ENCODE data around the gene ZNRF3.
"Not testable (repeated sequence)": the region's sequence is repeated elsewhere in the genome, so short reads cannot be mapped to it uniquely, and the experiment has no call there.

The ZNRF3 gene

GRCh38 chr22:29072979-29073617, 189.7 kb downstream of the ZNRF3 start, which contains the start of gene KREMEN1:
KREMEN1 (plus strand) TSS chr22:29073035; CDS start chr22:29073131, 96 bp downstream.
- DNase-seq, result no peak

- DNase-seq, result no peak
Measured at GRCh38 chr22:29073618-29074275, 190.4 kb downstream of the ZNRF3 start.

GRCh38 chr22:29074276-29074772, 191.0 kb downstream of the ZNRF3 start:
- DNase-seq, result no peak

- no peak for DNase-seq
Measured at GRCh38 chr22:29078036-29078868, 194.9 kb downstream of the ZNRF3 start.

GRCh38 chr22:29078869-29079207, 195.5 kb downstream of the ZNRF3 start:
- no peak for DNase-seq

- peak in 1 of 2 experiments; percentile 53 for DNase-seq
Measured at GRCh38 chr22:29079218-29079901, 196.0 kb downstream of the ZNRF3 start.

GRCh38 chr22:29080106-29080975, 197.0 kb downstream of the ZNRF3 start:
- DNase-seq, result no peak

- DNase-seq, result no peak
Measured at GRCh38 chr22:29081517-29082236, 198.3 kb downstream of the ZNRF3 start.

- DNase-seq, result no peak
Measured at GRCh38 chr22:29082826-29083545, 199.6 kb downstream of the ZNRF3 start.

GRCh38 chr22:29083576-29083932, 200.2 kb downstream of the ZNRF3 start:
- not testable (repeated sequence) for DNase-seq

- DNase-seq, result no peak
Measured at GRCh38 chr22:29083933-29084591, 200.7 kb downstream of the ZNRF3 start.

GRCh38 chr22:29087012-29087411, 203.6 kb downstream of the ZNRF3 start:
- no peak for DNase-seq

- DNase-seq, result no peak
Measured at GRCh38 chr22:29088809-29089208, 205.4 kb downstream of the ZNRF3 start.

- no peak for DNase-seq
Measured at GRCh38 chr22:29089507-29089906, 206.1 kb downstream of the ZNRF3 start.

- peak in 1 of 2 experiments; percentile 29 for DNase-seq
Measured at GRCh38 chr22:29090039-29090438, 206.7 kb downstream of the ZNRF3 start.

- no peak for DNase-seq
Measured at GRCh38 chr22:29092243-29092642, 208.9 kb downstream of the ZNRF3 start.

GRCh38 chr22:29093030-29093429, 209.7 kb downstream of the ZNRF3 start:
- no peak for DNase-seq

- no peak for DNase-seq
Measured at GRCh38 chr22:29093501-29094300, 210.3 kb downstream of the ZNRF3 start.

- no peak for DNase-seq
Measured at GRCh38 chr22:29095459-29095858, 212.1 kb downstream of the ZNRF3 start.
